ENCODE measurements around the gene OR6N1.
A peak's percentile ranks its signal among the peaks of the same experiment; 100 is the strongest.

The OR6N1 gene

DNA sequence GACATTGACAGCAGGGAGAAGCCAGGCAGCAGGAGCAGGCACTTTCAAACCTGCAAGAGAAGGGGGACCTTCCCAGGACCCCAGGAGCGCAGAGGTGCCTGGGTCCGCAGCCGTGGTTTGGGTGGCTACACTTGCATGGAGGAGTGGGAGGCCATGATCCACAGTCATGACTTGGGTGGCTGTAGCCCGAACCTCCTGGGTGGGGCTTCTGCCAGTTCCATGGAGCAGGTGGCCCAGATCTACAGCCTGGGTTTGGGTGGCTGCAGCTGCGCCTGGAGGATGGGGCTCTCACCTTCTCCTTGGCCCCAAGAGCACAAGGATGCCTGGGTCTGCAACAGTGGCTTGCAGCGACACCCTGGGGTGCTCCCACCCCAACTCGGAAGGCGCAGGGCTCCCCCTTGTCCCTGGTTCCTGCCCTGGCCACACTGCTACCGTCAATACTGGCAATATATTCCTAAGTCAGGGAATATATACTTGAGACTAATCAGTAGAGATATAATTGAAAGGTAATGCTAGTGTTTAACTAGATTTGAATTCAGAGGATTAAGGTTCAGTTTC lies 19.8 kb downstream of the OR6N1 start:
- DNase-seq (ENCODE audit: low spot score), result no peak

DNA sequence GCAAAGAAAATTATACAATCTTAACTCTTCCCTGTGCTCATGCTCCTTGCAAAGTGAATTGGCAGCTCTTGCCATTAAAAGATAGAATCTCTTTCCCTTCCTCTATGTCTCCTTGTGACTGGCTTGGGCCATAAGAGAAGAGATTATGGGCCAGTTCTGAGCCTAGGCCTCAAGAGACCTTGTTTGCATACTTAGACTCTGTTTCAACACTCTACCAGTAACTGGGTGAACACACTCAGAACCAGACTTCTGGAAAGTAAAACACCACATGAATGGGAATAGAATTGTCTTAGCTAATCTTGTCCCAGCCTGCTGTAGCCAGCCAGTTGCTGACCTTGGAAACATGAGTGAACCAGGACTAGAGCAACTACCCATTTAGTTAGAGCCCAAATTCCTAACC lies 36.1 kb downstream of the OR6N1 start:
- no peak for DNase-seq (ENCODE audit: low spot score)

DNA sequence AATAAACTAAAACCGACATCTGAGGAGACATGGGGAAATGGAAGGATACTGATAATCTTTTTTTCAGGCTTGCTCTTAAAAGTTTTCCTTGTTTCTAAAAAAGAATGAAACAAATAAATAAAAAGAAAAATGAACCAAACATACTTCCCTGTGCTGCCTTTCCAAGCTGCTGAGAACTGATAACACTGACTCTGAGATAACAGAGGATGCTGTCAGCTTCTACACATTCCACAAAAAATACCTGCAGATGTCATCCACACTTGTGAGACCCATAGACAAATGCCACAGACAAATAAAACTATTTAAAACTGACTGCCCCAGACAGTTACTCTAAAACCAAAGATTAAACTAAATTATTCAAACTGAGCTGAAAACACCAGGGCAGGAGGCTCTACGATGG lies 39.5 kb downstream of the OR6N1 start:
- no peak for DNase-seq (ENCODE audit: low spot score)

DNA sequence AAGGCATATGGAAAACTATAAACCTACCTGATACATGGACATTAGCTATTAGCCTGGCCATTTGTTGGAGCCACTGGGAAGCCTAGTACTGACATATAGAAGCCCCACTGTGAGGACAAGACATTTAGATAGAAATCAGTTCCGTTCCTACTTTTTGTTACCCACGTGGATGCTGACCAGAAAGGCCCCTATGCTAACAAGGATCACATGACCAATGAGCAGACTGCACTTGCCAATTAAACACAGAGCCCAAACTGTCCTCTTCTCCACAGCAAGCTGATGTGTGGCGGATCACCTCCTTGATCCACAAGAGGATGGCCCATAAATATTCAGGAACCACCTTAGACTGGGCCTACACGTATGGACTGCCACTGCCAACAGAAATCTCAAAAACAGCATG lies 40.3 kb downstream of the OR6N1 start:
- DNase-seq (ENCODE audit: low spot score), result no peak

DNA sequence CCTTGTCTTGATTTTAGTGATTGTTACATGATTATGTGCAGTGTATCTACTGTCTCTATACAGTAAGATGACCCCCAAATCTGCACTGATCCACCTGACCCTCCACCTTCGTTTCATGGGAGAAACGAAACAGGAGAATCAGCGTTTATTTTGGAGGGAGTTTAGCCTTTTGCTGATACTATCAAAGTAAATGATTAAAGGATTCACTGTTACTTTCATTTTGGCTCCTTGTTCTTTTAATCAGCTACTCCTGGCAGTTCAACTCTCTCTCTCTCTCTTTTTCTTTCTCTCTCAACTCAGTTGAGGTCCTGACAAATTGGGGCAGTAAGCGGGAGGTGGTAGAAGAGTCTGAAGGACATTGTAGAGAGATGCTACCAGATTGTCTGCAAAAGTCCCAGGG lies 41.5 kb downstream of the OR6N1 start:
- no peak for DNase-seq (ENCODE audit: low spot score)

DNA sequence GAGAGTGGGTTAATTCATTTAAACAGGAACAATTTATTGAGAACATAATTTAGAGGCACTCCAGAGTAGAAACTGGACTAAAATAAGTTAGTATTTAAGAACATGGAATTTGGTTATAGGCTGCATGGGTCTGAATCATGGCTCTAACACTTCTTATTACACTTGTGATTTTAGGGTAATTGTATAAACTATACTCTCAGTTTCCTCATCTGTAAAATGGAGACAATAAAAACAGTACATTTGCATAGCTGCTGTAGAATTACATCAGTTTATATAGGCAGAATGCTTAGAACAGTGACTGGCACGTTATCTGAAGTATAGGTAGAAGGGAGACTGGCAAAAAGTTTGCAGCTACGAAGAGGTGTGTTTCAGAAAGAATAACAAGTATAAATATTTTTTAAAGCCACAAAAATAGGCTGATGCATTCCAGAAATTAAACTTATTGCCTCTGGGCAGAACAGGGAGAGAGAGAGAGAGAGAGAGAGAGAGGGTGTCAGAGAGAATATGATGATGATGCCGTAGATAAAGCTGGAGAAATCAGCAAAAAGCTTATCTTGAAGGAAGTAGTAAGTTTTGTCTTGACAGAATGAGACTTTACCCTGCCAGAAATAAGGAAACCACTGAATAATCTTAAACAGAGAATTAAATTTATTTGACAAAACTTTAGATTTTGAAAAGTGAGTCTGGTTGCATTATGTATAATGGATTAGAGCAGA lies 43.3 kb downstream of the OR6N1 start:
- DNase-seq (ENCODE audit: low spot score), result no peak

DNA sequence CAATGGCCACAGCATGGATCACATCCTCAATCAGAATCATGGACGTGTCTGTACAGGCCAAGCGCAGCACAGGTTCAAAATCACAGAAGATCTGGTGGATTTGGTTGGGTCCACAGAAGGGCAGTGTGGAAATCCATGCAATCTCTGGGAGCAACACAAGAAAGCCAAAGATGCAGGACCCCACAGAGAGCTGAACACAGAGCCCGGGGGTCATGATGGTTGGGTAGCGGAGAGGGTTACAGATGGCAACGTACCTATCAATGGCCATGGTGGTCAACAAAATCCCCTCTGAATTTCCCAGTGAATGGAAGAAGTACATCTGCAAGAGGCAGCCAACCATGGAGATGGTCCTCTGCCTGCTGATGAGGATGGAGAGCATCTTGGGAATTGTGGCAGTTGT lies 47.6 kb downstream of the OR6N1 start:
- DNase-seq (ENCODE audit: low spot score), result no peak

DNA sequence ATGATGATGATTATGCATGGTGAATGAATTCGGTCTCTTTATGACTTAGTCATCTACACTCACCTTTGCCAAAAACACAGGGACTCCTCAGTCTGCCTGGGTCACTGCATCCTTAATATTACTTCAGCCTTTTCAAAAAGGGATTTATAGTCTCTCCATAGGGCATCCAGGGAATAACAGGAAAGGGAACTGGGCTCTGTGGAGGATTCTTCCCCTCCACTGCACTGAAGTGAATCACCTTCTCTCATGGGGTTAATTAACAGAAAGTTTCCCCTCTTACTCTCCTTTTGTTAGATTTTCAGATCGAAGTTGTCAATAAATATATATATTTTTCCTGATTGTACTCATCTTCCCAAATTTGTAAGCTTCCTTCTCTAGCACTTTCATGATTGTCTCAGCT lies 51.4 kb downstream of the OR6N1 start, which contains the start of gene OR6K3:
TSS of gene OR6K3 (minus strand) at position 101 of the 400 bp plus-strand sequence. CDS start 2,605 bp downstream, outside the sequence.
- DNase-seq (ENCODE audit: low spot score), result no peak

DNA sequence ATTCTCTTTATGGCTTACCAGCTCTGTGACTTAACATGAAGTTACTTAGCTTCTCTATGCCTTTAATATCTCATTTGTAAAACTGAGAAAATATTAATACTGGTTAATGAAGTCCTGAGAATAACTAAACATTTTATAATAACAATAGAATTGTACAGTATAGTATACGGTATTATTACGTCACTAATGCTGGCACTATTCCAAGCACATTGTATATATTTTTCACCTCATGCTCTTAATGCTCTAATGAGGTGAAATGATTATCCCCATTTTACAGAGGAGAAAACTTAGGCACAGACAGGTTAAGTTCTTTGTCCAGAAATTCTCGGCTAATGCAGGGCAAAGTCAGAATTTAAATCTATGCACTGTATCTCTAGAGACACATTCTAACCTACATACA lies 52.3 kb downstream of the OR6N1 start:
- no peak for DNase-seq (ENCODE audit: low spot score)

DNA sequence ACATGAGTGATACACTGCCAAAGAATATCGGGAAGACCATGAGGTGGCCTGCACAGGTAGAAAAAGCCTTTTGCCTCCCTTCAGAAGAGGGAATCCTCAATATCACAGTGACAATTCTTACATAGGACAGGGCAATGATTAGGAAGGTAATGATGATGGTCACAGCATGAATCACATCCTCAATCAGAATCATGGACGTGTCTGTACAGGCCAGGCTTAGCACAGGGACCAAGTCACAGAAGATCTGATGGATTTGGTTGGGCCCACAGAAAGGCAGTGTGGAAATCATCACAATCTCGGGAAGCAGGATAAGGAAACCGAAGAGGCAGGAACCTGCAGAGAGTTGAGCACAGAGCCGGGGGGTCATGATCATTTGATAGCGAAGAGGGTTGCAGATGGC lies 54.7 kb downstream of the OR6N1 start:
- DNase-seq (ENCODE audit: low spot score), result no peak

DNA sequence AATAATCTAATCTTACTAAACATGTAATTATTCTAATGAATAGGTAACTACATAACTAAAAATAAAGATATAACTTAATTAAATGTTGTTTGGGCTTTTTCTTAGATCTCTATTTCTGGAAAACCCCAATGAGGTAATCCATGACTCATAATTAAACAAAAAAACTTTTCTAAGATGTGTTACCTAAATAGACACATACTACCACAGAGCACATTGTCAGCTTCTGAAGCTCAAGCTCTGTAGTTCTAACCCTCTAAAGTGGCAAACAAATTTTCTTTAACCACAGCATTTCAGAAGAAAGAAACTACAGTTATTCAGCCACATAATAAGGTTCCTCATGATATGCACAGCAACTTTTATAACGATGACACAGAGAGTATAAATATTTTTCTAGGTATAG lies 55.7 kb downstream of the OR6N1 start:
- peak; percentile 31 for DNase-seq (ENCODE audit: low spot score)

DNA sequence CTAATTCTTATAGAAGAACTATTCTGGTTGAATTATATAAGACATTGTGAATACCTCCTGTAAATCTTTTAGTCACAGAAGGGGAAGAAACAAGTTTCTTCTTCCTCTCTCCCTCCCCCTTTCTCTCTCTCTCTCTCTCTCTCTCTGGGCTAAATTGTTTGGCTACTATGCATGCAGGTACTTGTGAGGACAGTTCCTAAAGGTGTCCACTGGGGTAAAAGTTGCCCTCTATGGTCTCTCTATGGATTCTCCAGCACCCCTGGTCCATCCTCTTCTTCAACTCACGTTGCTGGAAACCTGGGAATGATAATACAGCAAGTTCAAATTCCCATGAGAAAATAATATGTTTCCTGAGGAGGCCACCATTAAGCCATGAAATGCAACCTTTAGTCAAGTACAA lies 57.2 kb downstream of the OR6N1 start:
- no peak for DNase-seq (ENCODE audit: low spot score)
